Measurements from ENCODE around the gene SFMBT2.

GRCh38 chr10:7265396-7266123 lies 145.3 kb downstream of the SFMBT2 start:
- TF ChIP-seq RAD21 (IDR thresholded peaks at IDR 0.05; ENCODE audit: low read depth) (no peak), YY1 (IDR thresholded peaks at IDR 0.05; ENCODE audit: low read depth) (no peak), FOXM1 (IDR thresholded peaks at IDR 0.05; ENCODE audit: borderline replicate concordance, low read depth) (no peak), NFIC (IDR thresholded peaks at IDR 0.05) (no peak)

Data from Ishikawa (cell line).